ENCODE results near the gene SORCS2. TPM values are rescaled to one million over a fixed set of nuclear protein-coding genes. Genes with fewer than 3 reads are reported as not detected.

Gene SORCS2
- total and polyA plus RNA-seq, 7 donors = 0.18 to 1.5 (median 0.36) TPM

DNA sequence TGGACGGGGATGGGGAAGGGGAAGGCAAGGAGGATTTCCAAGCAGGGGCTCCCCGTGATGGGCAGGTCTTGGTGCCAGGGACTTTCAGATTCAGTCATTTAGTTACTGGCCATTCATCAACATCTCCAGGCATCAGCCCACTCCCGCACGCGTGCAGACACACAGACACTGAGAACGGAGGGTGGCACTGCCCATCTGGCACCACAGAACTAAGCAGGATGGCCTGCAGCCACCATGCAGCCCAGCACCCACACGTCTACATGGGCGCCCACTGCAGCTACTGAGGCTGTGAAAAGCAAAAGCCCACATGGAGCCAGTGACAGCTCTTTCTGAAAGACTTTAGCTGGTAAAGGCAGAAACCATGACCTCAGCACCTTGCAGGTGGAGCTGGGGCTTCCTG is 418.5 kb downstream of the SORCS2 start:
- no peaks in the 10 kb centered on the region for H3K9me3 ChIP-seq
- WGBS, 3 donors = 42 to 68% (median 43%) methylated on average over 7 to 8 of the region's 8 CpGs
- intact Hi-C loops (cut with DNase I) = no loop called here
- H3K4me1 ChIP-seq = no peaks in the 10 kb centered on the region
- H3K36me3 ChIP-seq (ENCODE audit: insufficient read depth in 1 of 2, low read depth in 1 of 2) = no peaks in the 10 kb centered on the region
- no peak overlapping the region for H3K27ac ChIP-seq
- H3K27me3 ChIP-seq (ENCODE audit: insufficient read depth in 3 of 3, low read length in 2 of 3) = peaks cover 0 to 35% (median 3%) of the 10 kb centered on the region in 3 donors
- ATAC-seq (no peak), DNase-seq (no peak)
- TF ChIP-seq, protein P1, sequence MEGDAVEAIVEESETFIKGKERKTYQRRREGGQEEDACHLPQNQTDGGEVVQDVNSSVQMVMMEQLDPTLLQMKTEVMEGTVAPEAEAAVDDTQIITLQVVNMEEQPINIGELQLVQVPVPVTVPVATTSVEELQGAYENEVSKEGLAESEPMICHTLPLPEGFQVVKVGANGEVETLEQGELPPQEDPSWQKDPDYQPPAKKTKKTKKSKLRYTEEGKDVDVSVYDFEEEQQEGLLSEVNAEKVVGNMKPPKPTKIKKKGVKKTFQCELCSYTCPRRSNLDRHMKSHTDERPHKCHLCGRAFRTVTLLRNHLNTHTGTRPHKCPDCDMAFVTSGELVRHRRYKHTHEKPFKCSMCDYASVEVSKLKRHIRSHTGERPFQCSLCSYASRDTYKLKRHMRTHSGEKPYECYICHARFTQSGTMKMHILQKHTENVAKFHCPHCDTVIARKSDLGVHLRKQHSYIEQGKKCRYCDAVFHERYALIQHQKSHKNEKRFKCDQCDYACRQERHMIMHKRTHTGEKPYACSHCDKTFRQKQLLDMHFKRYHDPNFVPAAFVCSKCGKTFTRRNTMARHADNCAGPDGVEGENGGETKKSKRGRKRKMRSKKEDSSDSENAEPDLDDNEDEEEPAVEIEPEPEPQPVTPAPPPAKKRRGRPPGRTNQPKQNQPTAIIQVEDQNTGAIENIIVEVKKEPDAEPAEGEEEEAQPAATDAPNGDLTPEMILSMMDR (IDR thresholded peaks at IDR 0.05) = no peak
- H3K4me3 ChIP-seq = no peak overlapping the region

DNA sequence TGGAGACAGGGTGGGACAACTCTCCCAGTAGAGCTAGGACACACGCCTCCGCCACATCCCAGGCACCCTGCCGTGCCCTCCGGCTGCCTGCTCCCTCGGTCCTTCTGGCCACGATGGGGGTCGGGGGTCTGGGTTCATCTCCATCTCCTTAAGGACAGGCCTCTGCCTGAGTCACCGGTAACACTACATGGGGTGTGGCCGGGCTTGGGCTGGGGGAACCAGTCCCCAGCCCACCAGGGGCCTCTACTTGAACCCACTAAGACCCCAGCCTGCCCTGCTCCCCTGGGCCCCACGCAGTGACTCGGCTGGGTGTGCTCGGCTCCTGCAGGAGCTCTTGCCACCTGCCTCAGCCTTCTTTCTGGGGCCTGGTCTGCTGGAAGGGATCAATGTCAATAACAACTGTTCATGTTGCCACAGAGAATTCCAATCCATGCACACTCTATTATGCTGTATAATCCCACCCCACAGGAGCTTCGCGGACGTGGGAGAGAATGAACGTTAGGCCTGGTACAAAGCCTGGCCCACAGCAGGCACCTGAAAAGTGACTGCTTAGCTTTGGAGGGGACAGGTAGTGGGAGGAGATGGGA is 420.1 kb downstream of the SORCS2 start:
- ATAC-seq (no peak), DNase-seq (no peak)
- H3K4me3 ChIP-seq = no peak overlapping the region
- TF ChIP-seq, protein P1 (IDR thresholded peaks at IDR 0.05) = no peak
- no peaks in the 10 kb centered on the region for H3K36me3 ChIP-seq (ENCODE audit: insufficient read depth in 1 of 2, low read depth in 1 of 2)
- H3K4me1 ChIP-seq = no peaks in the 10 kb centered on the region
- H3K27me3 ChIP-seq (ENCODE audit: insufficient read depth in 3 of 3, low read length in 2 of 3) = peaks cover 0 to 35% (median 0%) of the 10 kb centered on the region in 3 donors
- H3K27ac ChIP-seq = no peak overlapping the region
- no peaks in the 10 kb centered on the region for H3K9me3 ChIP-seq
- intact Hi-C loops (cut with DNase I) = no loop called here
- WGBS, 3 donors = 79 to 82% (median 81%) methylated on average over 11 to 16 of the region's 16 CpGs

DNA sequence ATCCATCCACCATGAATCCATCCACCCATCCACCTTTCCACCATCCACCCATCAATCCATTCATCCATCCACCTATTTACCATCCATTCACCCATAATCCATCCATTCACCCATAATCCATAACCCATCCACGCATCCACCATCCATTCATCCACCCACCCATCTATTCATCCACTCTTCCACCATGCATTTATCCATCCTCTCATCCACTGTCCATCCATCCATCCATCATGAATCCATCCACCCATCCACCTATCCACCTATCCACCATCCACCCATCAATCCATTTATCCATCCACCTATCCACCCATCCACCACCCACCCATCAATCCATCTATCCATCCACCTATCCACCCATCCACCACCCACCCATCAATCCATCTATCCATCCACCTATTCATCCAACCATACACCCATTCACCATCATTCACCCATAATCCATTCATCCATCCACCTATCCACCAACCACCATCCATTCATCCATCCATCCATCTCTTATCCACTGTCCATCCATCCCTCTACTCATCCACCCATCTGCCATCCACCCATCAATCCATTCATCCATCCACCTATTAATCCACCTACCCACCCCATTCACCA is 422.1 kb downstream of the SORCS2 start:
- Histone ChIP-seq H3K27me3 (ENCODE audit: insufficient read depth in 3 of 3, low read length in 2 of 3) (peaks cover 0 to 20% (median 2%) of the 10 kb centered on the region in 3 donors), H3K36me3 (ENCODE audit: insufficient read depth in 1 of 2, low read depth in 1 of 2) (no peaks in the 10 kb centered on the region), H3K27ac (no peak overlapping the region), H3K9me3 (no peaks in the 10 kb centered on the region), H3K4me1 (no peaks in the 10 kb centered on the region), H3K4me3 (no peak overlapping the region)
- TF ChIP-seq, protein P1 (IDR thresholded peaks at IDR 0.05) = no peak
- no peak for ATAC-seq
- intact Hi-C loops (cut with DNase I) = no loop called here
- 94 to 100% (median 95%) methylated on average over 1 of the region's 1 CpG for WGBS, 3 donors
- no peak for DNase-seq

DNA sequence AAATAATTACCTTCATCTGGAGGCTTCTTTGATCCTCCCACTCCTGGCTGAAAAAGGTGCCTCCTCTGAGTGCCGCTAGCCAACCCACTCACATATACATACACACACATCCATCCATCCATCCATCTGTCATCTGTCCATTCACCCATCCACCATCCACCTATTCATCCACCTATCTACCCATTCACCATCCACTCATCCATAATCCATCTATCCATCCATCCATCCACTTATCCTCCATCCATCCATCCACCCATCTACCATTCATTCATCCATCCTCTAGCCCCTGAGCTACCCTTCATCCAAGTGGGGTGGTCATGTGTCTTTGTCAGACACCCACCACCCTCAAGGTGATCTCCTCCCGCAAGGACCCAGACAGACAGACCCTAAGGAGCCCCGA is 423.9 kb downstream of the SORCS2 start:
- ATAC-seq (no peak), DNase-seq (no peak)
- Histone ChIP-seq H3K36me3 (ENCODE audit: insufficient read depth in 1 of 2, low read depth in 1 of 2) (no peaks in the 10 kb centered on the region), H3K27me3 (ENCODE audit: insufficient read depth in 3 of 3, low read length in 2 of 3) (peaks cover 0 to 4% (median 2%) of the 10 kb centered on the region in 3 donors), H3K27ac (no peak overlapping the region), H3K4me1 (no peaks in the 10 kb centered on the region), H3K4me3 (no peak overlapping the region), H3K9me3 (no peaks in the 10 kb centered on the region)
- 91 to 95% (median 94%) methylated on average over 3 of the region's 3 CpGs for WGBS, 3 donors
- TF ChIP-seq, protein P1 (IDR thresholded peaks at IDR 0.05) = no peak
- intact Hi-C loops (cut with DNase I) = no loop called here

All from psoas muscle (tissue), 8 donors.